CD4-positive, alpha-beta T cell treated with Interleukin-2 at 100 ng/mL for 4 hours (primary cell): Measurements from ENCODE around the gene GLT6D1.

Source experiments
- DNase-seq: peaks from one replicate; pipeline ENCODE4 v3.0.0-alpha.2; 2020; ENCODE audit warnings: low spot score

Gene GLT6D1

DNA sequence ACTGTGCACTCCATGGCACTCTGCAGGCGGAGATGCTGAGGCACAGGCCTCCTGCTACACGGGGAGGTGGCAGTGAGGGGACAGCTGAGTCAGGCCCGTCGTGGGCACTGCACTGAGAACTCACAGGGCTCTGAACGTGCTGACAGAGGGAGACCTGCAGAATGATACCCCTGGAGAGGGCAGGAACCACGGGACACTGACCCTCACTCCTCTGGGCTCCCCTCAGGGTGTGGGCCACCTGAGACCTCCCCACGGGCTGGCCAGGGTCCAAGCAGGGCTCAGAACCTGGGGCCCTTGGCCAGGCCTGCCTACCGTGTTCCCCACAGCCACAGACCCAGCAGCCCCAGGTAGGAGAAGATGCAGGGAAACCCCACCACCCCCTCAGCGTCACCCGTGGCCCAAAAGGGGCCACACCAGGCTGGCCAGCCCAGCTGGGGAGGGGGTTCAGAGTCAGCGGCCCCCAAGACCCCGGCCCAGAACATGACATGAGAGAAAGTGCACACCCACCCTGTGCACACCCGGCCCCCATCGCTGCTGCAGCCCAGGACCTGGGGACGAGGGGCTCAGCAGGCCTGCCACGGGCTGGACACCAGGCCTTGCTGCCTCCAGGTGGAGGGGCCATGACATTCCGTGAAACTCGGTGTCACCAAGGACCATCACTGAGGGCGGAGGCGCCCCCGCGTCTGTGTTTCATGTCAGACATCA is 30.9 kb downstream of the GLT6D1 start:
- DNase-seq = no peak

DNA sequence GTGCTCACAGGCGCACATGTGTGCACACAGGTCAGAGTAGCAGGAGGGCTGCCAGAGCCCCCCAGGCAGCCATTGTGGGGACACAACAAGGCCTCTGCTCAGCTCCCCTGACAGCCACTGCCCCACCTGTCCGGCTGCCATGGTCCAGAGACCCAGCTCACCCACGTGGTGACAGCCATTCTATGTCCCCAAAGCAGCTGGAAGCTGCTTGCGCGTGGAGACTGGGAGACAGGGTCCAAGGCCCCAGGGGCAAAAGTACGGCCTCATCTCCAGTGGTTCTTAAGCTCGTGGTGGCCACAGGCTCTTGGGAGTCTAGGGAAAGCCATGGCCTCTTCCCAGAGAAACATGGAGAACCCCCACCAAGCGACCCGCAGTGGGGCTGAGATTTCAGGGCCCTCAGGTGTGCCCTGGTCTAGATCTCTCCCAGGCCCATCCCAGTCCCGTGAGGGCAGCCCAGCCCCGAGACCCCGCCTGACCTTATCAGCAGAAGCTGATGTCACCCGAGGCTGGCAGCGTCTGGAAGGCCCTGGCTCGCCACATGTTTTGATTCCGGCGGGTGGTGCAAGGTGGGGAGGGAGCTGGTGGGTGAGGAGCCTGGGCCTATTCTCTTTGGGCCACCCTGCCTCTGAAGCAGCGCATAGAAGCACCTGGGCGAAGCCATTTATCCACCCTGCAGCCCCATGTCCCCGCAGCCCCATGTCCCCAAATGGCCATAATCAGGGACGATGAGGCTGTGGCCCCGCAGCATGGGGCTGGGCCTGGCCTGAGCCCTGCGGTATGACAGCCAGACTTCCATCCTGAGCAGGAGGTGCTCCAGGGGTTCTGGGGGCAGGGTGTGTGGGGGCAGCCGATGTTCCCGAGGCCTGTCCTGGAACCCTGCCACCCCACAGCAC is 31.7 kb downstream of the GLT6D1 start:
- DNase-seq = no peak

DNA sequence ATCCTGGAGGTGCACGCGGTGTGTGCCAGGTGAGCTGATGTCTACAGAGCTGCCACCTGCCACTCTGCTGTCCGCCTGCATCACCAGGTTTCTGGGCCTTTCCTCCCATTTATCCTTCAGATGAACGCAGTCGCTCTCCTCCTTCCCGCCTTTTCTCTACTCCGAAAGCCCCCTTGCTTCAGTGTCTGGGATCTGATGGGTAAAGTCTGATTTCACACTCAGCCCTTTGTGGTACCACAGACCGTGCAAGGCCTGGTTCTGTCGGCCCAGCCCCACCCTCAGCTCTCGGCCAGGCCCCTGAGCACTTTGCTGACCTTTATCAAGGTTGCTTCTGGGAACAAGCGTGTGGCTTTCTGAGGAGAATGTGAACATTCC is 32.5 kb downstream of the GLT6D1 start:
- DNase-seq = no peak

DNA sequence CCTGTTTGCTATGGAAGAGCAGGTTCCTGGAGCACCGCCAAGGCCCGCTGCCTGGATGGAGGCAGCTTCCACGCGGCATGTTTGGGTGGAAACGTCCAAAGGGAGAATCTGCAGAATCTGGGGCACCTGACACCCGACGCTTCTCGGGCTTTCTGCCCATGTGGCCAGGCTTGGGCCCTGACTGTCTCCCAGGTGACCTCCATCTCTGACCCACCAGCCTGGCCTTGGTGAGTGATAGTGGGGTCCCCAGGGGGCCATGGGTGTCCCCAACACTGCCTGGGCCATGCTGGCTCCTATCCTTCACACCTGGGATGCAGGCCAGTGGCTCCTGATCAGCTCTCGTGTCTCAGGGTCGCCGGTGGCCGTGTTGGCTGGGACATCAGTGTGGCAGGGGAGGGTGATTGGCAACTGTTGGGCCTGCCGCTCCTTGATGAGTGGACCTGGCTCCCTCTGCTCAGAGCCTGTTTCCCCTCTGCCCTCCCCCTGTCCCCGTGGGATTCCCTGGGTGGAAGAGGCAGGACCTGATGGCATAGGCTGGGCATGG is 34.0 kb downstream of the GLT6D1 start:
- DNase-seq = no peak

DNA sequence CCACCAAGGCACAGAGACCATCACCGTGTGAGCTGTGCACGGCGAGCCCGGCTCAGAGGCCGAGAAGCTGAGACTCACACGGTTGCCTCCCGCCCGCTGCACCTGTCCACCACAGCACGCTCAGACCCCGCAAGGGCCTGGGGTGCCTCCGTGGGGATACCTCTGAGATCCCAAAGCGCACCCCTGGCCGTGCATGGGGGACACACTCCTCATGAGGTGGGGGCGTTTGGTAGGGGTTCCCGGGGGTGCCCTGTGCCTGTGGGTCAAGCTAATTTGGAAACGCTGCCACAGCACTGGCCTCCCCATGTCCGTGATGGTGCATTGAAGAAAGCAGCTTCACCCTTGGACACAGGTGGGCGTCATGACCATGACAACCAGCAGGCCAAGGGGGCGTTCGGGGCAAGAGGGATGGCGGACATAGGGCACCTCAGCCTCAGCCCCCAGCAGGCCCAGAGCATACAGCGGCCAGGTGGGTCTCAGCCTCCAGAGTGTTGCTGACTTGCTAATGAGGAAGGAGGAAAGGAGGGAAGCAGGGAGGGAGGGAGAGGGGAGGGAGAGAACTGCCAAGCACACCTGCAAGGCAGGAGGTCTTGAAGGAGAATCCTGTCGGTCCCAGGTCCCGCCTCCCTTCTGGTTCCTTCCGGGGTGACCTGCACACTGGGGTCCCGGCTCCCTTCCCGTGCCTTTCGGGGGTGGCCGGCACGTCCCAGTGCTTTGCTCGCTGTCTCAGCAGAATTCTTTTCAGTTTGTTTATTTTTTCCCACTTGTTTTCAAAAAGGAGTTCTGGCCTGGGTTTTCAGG is 34.7 kb downstream of the GLT6D1 start:
- no peak for DNase-seq

DNA sequence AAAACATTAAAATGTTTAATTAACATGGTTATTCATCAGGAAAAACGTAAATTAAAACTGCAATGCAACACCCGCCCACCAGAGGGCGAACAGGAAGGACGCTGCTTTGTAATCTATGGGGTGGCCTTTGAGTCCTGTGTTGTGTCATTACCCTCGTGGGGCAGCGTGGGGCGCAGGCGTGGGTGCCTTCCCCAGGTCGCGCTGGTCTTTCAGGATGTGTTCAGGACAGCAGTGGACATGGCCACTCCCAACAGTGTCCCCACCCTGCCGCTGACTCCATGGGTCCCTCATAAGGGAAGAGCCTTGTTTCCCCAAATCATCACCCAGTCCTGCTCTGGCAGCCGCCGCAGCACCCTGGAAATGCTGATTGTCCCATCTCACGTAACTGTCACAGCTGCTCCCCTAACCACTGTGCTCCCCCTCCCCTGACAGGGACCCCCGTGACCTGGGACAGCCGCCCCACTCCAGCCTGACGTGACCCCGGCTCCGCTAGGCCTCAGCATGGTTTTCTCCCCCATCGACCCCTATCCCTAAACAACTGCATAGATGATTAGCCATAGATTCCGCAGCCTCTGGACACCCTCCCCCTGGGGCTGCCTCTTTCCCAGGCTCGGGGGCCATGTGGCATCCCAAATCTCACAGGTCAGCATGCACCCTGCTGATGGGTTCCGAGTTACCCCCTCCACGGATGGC is 36.4 kb downstream of the GLT6D1 start:
- DNase-seq = peak; percentile 58

DNA sequence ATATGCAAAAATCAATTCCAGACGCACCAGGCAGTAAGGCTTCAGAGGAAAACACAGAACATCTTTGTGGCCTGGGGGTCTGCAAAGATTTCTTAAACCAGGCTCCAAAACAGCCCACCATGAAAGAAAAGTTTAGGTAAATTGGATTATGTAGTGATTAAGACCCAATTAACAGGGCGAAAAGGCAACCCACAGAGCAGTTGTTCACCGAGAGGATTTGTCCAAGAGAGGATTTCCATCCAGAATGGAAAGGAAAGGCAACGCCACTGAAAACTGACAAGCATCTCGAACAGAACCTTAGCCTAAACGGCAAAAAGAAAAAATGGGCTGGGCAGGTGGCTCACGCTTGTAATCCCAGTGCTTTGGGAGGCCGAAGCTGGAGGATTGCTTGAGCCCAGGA is 37.4 kb downstream of the GLT6D1 start:
- DNase-seq = no peak

DNA sequence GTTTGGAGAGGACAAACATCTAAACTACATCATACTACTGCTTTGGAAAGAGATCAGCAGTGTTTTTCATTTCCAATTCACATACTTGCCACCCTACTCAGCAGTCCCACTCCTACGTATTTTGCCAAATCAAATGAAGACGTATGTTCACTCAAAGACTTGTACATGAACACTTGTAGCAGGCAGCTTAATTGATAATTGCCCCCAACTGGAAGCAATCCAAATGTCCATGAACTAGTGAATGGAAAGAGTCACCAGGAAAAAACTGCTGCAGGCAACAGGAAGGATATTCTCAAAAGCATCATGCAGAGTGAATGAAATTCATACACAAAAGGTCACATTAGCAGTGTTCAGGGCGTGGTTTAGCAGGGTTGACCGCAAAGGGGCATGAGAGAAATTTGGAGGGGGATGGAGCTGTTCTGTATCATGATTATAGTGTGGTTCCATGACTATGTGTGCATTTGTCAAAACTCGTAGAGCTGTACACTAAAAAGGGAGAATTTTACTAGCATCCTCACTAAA is 39.0 kb downstream of the GLT6D1 start:
- DNase-seq = no peak

DNA sequence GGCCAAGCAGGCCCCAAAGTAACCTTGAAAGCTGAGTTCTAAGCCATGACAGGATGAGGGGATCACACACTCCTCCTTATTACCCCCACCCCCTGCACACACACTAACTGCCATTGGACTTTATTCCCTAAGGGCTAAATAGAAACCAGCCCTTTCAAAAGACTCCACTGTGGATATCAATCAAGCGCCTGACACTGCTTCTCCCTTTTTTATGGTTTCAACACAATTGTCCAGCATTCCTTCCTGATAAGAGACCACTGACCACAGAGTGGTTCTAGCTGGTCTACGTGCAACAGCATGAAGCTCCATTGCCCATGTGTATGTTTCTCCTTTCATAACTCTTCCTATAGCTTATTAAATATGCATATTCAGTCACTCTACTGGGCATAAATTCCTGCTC is 43.1 kb downstream of the GLT6D1 start:
- DNase-seq = no peak

DNA sequence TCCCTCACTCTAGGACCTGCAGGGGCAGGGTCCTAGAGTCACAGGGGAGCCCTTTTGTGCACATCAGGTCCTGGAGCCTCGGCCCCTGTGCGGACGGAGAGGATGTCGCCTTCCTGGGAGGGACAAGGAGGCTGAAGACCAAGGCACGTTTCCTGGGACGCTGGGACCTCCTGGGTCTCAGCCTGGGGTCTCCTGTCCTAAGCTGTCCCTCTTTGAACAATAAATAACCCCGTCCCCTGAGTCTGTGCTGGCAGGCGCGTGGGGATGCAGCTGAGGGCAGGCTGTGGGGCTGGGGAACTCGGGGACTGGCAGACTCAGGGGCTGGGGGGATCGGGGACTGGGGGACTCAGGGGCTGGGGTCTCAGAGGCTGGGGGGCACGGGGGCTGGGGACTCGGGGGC is 46.7 kb downstream of the GLT6D1 start:
- DNase-seq = no peak

DNA sequence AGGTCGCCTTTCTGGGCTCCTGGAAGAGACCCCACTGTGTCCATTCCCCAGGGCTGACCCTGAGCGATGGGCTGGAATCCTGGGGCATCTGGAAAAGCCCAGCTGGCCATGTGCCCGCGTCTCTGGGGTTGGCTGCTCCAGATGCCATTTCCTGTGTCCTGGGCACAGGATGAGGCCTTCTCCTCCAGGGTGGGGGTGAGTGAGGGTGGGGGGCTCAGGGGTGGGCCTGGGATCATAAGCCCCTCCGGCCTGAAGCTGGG is 47.1 kb downstream of the GLT6D1 start:
- DNase-seq = no peak

DNA sequence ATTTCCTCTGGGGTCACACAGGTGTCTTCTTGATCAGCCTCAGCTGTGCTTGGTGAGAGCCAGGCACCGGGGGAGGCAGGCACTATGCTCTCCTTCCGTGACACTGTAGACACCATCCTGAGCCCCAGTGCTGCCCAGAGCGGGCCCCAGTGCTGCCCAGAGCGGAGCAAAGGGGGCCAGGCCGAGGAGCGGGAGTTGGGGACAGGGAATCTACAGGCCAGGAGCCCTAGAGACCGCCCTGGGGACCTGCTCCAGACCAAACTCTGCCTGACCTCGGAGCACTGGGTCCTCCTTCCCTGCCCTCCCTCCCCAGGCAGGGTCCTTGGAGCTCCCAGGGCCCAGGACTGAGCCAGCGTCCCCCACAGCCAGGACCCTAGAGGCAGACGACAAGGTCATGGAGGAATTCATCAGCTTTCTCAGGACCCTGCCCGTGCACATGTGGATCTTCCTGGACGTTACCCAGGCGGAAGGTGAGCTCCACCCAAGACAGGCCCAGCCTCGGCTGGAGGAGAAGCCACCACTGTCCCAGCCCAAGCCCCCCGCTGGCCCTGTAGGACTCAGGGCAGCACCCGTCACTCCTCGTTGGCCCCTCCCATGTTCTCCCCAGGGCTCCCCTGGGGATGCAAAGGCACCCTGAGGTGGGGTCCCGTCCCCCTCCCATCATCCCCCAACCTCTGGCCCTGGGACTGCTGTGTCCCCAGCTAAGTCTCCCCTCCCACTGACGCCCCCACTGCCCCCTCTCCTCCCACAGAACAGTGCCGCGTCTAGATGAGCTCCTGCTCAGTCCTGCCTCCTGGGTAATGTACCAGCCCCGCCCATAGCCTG is 47.6 kb downstream of the GLT6D1 start:
- DNase-seq = no peak

DNA sequence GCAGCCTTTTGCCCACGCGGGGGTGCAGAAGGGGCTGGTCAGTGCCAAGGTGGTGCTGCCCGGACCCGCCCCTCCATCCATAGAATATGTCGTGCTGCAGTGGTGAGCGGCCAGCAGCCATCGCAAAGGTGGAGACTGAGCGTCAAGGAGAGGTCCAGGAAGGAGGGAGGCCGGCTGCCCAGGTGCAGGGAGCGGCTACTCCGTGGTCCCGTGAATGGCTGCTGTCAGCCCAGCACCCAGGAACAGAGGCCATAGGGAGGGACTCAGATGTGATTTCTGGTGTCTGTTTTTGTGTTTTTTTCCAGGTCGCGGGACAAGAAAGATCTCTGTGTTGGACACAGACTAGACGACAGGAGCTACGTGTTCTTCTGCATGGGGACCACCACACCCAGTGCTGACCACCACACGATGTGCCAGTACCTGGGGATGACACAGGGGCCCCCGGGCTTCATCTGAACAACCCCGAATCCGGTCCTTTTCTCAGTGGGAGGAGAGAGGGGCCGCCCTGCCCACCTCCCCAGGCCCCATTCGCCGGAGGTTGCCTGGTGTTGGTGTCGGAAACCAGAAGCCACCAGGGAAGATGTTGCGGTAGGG is 48.8 kb downstream of the GLT6D1 start:
- DNase-seq = no peak

DNA sequence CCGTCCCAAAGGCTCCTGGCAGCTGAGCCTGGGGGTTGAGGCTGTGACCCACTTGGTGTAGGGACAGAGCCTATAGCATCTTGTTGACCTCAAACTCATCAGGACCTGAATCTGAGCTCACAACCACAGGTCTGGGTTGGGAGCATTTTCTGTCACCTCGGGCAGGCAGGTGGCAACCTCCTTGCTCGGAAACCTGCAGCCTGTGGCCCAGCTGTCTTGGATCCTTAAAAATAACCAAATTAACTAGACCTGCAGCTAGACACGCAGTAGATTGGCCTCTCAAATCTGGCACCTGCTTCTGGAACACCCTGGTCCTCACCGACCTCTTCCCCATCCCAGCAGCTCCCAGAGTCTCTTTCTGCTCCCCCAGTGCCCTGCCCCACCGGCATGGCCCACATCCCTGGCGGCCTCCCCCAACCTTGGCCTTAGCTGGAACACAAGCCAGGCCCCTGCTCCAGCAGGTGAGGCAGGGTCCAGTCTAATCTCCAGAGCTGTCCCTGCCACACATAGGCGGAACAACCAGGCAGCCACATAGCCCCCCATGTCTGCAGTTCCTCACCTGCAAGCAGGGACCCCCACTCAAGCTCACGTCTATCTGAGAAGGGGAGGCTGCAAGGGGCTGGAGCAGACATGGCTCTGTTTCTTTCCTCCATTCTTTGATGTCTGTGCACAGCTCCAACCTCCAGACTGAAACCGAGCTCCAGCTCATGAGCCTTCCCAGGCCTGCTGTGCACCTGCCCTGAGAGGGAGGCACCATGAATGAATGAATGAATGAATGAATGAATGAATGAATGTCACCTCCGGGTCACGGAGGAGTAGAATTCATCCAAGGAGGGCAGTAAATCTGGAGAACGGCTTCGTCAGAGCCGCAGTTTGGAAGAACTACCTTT is 49.5 kb downstream of the GLT6D1 start:
- DNase-seq = no peak

DNA sequence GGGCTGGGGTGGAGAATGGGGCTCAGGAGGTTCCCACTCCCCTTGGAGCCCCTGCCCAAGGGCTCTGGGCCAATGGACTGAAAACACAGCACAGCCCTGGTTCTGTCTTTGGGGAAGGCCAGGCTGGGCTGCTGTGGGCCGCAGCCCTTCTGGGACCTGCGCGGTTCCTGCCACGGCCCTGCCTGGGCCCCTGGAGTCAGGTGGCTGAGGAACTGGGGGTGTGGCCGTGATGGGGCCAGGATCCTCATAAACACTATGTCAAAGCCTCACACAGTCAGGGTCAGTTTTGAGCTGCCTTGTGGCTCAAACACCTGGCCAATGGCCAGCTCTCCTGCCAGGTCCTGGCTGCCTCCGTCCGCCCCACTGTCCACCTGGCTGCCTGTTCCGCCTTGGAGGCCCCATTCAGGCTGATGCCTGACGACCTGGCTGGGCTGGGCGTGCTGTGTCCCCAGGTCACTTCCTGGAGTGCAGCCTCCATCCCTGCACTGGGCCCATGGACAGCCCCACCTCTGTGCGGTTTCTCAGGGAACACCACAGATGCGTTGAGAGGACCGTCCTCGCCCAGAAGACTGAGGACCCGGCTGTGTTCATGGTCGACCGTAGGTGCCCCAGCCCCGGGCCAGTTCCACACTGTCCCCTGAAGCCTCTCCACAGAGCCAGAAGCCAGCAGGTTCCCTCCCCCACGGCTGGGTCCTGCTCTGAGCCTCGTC is 50.3 kb downstream of the GLT6D1 start:
- no peak for DNase-seq

DNA sequence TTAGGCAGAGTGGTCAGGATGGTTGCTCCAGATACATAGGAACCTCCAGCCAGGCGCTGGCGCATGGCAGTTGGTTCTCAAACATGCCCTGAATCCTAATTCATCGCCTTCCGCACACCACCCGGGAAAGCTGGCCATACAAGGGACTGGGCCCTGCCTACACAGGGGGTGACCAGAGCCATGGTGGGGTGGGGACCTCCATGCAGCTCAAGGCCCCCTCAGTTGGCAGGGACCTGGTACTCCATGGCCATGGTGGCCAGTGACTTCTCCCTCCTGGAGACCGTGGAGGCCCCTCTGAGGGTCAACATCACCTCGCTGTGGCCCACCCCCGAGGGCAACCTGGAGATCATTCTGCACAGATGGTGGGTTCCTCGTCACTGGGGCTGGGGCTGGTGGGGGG is 51.0 kb downstream of the GLT6D1 start:
- DNase-seq = no peak

DNA sequence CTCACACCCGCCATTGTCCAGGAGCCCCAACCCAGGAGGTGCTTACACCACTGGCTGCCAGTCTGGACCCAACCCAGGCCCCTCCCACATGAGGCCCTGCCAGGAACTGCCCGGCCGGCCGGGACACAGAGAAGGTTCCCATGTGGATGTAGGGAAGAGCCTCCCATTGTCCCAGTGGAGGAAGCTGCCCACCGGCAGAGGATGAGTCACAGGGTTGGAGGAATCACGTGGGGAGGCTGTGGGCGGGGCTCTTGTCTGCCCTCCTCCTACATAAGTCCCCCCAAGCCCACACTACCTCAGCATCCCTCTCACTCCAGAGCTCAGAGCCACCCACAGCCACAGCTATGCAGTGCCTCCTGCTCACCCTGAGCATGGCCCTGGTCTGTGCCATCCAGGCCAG is 51.7 kb downstream of the GLT6D1 start:
- no peak for DNase-seq

DNA sequence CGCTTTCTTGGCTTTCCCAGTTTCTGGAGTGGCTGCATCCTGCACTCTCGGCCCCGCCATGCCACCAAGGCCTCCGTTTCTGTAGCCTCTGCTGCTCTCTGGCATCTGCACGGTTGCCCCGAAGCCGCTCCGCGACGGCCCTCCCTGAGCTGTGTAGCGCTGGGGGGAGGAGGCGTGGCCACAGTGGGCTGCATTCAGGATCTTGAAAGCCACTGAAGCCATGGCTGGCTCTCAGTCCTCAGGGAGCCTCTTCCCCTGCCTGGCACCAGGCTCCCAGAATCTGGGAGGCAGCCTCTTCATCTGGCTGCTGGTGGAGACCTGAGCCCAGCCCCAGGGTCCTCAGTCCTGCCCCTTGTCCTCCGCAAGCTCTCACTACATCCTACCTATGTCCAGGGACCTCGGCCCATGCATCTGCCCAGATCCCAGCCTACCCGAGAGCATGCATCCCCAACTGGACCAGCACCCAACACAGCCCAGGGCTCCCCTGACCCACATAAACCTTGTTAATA is 52.7 kb downstream of the GLT6D1 start:
- no peak for DNase-seq

DNA sequence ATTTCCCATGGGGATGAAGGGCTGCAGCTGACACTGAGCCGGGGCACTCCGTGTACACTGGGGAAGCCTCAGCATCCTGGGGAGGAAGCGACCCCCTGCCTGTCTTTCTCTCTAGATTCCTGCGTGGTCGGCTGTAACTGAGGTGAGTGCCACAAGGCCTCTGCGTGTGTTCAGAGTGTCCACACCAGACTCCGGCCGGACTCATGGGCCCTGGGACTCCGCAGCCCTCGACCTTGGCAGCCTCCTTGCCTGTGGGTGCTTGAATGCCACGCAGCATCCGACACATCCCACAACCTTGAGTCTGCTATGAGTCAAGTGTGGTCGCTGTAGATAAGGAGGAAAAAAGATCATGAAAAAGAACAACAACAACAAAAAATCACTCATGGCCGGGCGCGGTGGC is 54.4 kb downstream of the GLT6D1 start:
- no peak for DNase-seq
